HCT116 (cell line): ENCODE measurements around the gene SIRT7.

Experiments used
- CTCF ChIP-seq, 3 experiments: fragments of 200-600 bp in 1 of 3; sonication (generic) in 1 of 3; IDR thresholded peaks in 2 of 3; conservative IDR thresholded peaks in 1 of 3; 2 replicates each; pipeline ENCODE4 v1.5.1; 2012 to 2017; ENCODE audit warnings: low read depth in 2 of 3, low read length in 2 of 3, antibody characterized with exemption in 1 of 3, borderline replicate concordance in 1 of 3, control low read depth in 1 of 3, mild to moderate bottlenecking in 1 of 3, mixed read lengths in 1 of 3, mixed run types in 1 of 3, moderate library complexity in 1 of 3; ENCODE audit not compliant: insufficient read depth in 1 of 3
- JUND ChIP-seq: IDR thresholded peaks from 2 replicates; pipeline ENCODE4 v1.6.1; 2012
- MAX ChIP-seq: IDR thresholded peaks from 2 replicates; pipeline ENCODE4 v1.6.1; 2012
- POLR2A ChIP-seq: IDR thresholded peaks from 2 replicates; pipeline ENCODE4 v1.7.0; 2011; ENCODE audit warnings: borderline replicate concordance; ENCODE audit not compliant: insufficient read depth, insufficient read length; ENCODE audit errors: extremely low read depth
- POLR2AphosphoS5 ChIP-seq: IDR thresholded peaks from 2 replicates; pipeline ENCODE4 v1.6.1; 2011; ENCODE audit warnings: mild to moderate bottlenecking, low read depth, low read length, moderate library complexity
- SRF ChIP-seq: IDR thresholded peaks from 2 replicates; pipeline ENCODE4 v1.6.1; 2012; ENCODE audit warnings: low read depth
- TCF7L2 ChIP-seq: IDR thresholded peaks from 2 replicates; pipeline ENCODE4 v1.7.0; 2011; ENCODE audit warnings: borderline replicate concordance, inconsistent platforms; ENCODE audit not compliant: insufficient read depth, insufficient read length; ENCODE audit errors: extremely low read depth
- ZFX ChIP-seq: fragments of 450-650 bp; IDR thresholded peaks from 2 replicates; pipeline ENCODE4 v1.6.1; 2017
- ZNF274 ChIP-seq: fragments of 200-500 bp; sonication (Bioruptor generic); IDR thresholded peaks from 2 replicates; pipeline ENCODE4 v1.6.1; 2014; ENCODE audit warnings: mild to moderate bottlenecking, low read depth, low read length, inconsistent platforms

GRCh38 chr17:81903415-81903831, 14.6 kb downstream of the SIRT7 start:
- TF ChIP-seq CTCF (IDR thresholded peaks at IDR 0.05 in 2 of 3, conservative IDR thresholded peaks at IDR 0.05 in 1 of 3; ENCODE audit: borderline replicate concordance in 1 of 3, insufficient read depth in 1 of 3, low read depth in 2 of 3, low read length in 2 of 3) (no peak), SRF (no peak), MAX (no peak), POLR2AphosphoS5 (no peak), TCF7L2 (no peak), JUND (no peak), ZFX (no peak), POLR2A (no peak), ZNF274 (no peak)
